ENCODE data around the gene SUMO2.
A peak's percentile ranks its signal among the peaks of the same experiment; 100 is the strongest.
"Not testable (repeated sequence)": the region's sequence is repeated elsewhere in the genome, so short reads cannot be mapped to it uniquely, and the experiment has no call there.

The SUMO2 gene

DNA sequence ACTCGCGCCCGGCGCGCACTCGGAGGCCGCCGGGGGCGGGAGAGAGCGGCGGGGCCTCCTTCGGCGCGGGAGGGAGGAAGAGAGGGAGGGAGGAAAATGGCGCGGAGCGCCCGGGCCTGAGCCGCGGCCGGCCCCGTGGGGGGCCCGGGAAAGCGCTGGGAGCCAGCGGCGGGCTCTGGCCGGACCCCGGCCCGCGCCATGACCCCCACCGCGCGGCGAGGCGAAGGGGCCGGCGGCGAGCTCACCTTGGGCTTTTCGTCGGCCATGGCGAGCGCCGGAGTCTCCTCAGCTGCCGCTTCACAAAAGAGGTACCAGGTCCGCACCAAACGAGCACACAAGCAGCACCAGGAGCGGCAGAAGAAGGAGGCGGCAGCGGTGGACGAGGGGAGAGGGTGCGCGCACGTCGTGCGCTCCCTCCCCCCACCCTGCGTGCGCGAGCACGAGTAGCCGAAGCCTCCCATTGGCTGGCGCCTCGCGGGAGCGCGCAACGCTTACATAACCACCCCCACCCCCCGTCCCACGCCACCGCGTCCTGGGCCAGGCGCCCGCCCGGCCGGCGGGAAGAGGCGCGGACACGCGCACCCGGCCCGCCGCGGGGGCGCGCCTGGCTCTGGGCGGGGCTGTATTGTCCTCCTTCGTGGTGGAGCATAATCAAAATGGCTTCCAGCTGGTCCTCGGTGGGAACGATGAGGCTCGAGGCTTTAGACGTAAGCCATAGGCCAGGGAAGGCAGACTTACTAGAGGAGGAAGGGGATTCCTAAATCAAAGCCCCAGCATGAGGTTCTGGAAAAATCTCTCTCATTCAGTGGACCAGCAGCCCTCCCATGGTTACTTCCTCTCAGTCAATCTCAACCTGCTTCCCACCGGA, at the start of gene SUMO2:
Gene SUMO2, minus strand, starts transcription at position 391 of the 868 bp plus-strand sequence. Its CDS starts 125 bp downstream, at position 266.
- peak; percentile 94 for DNase-seq (ENCODE audit: low spot score)

DNA sequence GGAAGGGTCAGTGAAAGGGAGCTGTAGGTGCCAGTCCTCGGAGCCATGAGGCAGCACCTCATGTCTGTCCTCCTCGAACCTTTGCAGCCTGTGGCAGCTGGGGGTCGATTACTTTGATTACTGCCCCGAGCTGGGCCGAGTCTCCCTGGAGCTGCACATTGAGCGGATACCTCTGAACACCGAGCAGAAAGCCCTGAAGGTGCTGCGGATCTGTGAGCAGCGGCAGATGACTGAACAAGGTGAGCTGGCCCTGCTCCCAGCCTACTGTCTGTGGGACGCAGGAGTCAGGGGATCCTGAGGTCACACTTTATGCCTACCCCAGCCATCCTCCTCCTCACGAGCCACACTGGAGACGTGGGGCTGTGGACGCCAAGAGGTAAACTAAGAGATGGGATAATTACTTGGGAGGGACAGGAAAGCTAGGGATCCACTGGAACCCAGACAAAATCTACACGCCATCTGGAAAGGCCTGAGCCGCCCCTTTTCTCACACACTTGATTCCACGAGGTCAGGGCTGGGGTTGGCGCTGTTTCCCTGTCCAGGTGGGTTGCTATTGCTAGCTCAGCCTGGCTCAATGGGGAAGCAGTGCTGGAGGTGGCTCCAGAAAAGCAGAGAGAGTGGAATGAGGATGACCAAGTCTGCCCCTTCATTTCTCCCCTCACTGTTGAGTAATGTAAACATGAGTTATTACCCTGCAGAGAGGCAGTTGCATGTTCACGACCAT, 49.1 kb upstream of the SUMO2 start:
- no peak for DNase-seq (ENCODE audit: low spot score)

- DNase-seq (ENCODE audit: low spot score): no peak
These were observed 48.3 kb upstream of the SUMO2 start for GRCh38 chr17:75231071-75231470.

- DNase-seq (ENCODE audit: low spot score): no peak
These were observed 46.1 kb upstream of the SUMO2 start for GRCh38 chr17:75228847-75229246.

DNA sequence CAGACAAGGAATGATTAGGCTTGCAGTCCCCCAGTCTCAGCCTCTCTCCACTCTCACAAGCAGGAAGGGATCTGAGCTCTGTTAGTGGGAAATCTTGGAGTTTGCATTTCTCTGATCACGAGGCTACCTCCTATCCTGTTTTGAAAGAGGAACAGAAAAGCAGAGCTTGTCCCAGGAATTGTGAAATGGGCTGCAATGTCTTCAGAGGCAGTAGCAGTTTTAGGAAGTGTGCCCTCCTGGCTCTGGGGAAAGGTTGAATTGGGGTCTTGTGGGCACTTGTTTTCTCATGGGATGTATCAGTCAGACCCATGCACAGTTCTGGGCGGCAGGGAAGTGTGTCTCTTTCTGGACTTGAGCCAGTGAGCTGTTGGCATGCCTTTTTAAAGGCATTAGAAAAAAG, 45.5 kb upstream of the SUMO2 start:
- no peak for DNase-seq (ENCODE audit: low spot score)

GRCh38 chr17:75227729-75228128, 45.0 kb upstream of the SUMO2 start:
- no peak for DNase-seq (ENCODE audit: low spot score)

DNA sequence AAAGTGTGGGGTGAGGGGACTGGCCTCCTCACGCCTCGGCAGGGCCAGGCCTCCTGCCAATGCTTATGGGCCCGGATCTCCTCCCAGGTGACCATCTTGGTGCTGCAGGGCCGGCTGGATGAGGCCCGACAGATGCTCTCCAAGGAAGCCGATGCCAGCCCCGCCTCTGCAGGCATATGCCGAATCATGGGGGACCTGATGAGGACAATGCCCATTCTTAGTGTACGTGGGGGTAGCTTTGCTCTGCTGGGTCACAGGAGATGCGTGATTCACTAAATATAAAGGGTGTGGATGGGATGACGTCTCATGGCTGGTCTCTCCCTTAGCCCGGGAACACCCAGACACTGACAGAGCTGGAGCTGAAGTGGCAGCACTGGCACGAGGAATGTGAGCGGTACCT, 42.3 kb upstream of the SUMO2 start:
- no peak for DNase-seq (ENCODE audit: low spot score)

- no peak for DNase-seq (ENCODE audit: low spot score)
These were observed 37.1 kb upstream of the SUMO2 start for GRCh38 chr17:75219815-75220214.

- DNase-seq (ENCODE audit: low spot score): no peak
These were observed 35.4 kb upstream of the SUMO2 start for GRCh38 chr17:75218131-75218530.

GRCh38 chr17:75209061-75209460, 26.3 kb upstream of the SUMO2 start:
- no peak for DNase-seq (ENCODE audit: low spot score)

DNA sequence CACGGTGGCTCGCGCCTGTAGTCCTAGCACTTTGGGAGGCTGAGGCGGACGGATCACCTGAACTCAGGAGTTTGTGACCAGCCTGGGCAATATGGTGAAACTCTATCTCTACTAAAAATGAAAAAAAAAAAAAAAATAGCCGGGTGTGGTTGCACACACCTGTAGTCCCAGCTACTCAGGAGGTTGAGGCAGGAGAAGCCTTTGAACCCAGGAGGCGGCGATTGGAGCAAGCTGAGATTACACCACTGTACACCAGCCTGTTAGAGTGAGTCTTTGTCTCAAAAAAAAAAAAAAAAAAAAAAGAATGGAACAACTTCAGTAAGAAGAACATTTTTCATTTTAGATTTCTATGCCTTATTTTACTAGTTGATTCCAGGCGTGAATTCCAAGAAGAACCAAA, 25.4 kb upstream of the SUMO2 start:
- no peak for DNase-seq (ENCODE audit: low spot score)

GRCh38 chr17:75207760-75208159, 25.0 kb upstream of the SUMO2 start:
- DNase-seq (ENCODE audit: low spot score): no peak

DNA sequence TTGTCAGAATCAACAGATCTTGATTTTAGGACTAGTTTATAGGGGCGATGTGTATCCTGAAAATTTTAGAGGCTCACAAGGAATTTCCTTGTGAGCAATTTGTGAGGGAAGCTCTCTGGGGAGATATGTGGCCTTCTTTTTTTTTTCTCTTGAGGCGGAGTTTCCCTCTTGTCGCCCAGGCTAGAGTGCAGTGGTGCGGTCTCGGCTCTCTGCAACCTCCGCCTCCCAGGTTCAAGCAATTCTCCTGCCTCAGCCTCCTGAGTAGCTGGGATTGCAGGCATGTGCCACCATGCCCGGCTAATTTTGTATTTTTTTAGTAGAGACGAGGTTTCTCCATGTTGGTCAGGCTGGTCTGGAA, 24.3 kb upstream of the SUMO2 start:
- not testable (repeated sequence) for DNase-seq (ENCODE audit: low spot score)

DNA sequence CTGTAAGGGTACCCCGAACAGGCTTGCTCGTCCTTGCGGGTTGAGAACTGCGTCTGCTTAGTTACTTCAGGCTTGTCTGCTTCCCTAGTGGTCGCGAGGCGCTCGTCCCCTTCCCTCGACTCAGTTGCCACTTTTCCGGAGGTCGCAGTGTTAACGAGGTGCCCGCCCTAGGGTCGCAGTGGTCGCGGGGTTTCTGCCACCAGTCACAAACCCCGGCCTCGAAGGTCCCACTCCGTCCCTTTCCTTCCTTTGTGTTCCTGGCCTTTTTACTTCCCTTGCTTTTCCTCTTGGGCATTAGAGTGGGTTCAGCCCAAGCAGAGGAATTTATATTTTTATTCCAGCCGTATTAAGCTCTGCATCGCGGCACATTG, 23.0 kb upstream of the SUMO2 start:
- DNase-seq (ENCODE audit: low spot score): peak; percentile 23

DNA sequence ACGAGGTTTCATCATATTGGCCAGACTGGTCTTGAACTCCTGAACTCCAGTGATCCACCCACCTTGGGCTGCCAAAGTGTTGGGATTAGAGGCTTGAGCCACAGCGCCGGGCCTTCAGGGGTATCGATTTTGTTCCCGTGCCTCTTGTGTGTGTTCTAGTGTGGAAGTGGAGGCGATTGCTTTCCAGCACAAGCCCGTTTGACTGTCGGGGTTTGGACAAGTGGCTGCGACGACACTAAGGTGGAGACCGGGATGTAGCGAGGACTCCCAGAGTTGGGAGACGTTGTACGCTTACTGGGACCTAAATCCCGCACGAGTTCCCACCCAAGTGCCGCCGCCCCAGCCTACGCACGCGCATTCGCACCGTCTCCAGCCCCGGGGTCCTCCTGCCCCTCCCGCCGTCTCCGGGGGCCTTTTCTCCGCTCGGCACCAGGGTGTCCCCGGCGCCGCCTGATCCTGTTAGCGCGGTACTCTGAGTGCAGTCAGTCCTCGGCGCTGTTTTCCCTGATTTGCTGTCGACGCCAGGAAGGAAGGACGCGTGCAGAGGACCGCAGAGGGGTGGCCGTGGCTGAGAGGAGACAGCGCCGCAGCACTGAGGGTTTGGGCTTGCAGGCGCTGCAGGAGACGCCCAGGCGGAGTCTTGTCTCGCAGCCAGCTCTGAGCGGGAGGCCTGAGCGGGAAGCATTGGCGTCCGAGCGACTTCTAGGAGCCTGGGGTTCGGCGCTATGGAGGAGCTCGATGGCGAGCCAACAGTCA, 22.5 kb upstream of the SUMO2 start, which contains the start of gene NUP85:
Gene NUP85, plus strand, starts transcription at position 643 of the 756 bp plus-strand sequence. Its CDS starts 83 bp downstream, at position 726.
- DNase-seq (ENCODE audit: low spot score): peak; percentile 90

GRCh38 chr17:75199886-75200618, 17.3 kb upstream of the SUMO2 start:
- DNase-seq (ENCODE audit: low spot score): no peak

DNA sequence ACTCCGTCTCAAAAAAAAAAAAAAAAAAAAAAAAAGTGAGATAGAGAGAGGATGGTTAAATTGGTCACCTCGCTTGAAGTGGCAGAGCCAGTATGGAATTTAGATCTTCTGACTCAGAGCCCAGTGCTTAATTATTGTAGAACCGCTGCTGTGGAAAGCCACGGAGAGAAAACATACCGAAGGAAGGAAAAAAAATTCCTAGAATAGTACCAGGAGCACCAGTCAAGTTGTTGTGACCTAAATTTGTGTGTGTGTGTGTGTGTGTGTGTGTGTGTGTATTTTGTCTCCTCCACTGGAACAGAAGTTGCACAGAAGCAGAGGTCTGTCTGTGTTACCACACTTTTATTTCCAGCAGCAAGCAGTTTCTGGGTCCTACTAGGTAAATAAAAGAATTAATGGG, 12.1 kb upstream of the SUMO2 start:
- no peak for DNase-seq (ENCODE audit: low spot score)

DNA sequence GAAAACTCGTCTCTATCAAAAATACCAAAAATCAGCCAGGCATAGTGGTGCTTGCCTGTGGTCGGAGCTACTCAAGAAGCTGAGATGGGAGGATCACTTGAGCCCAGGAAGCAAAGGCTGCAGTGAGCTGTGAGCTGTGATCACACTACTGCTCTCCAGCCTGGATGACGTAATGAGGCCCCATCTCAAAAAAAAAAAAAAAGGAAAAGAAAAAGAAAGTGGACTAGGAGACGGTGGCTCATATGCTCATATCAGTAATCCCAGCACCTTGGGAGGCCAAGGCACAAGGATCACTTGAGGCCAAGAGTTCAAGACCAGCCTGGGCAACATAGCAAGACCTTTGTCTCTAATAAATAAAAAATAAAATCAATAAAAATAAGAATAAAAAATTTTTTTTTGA, 8.8 kb upstream of the SUMO2 start:
- no peak for DNase-seq (ENCODE audit: low spot score)

DNA sequence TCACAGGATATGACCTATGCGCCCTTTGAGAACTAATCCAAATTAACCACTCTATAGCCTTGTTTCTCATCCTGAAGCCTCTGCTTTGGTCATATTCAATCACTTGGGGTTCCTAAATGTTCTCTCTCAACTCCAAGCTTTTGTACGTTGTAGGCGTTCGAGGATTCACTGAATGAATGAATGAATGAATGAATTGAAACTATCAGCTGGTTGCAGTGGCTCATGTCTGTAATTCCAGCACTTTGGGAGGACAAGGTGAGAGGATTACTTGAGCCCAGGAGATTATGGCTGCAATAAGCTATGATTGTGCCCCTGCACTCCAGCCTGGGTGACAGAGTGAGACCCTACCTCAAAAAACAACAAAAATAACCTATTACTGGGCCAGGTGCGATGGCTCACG, 5.9 kb upstream of the SUMO2 start:
- DNase-seq (ENCODE audit: low spot score): no peak

DNA sequence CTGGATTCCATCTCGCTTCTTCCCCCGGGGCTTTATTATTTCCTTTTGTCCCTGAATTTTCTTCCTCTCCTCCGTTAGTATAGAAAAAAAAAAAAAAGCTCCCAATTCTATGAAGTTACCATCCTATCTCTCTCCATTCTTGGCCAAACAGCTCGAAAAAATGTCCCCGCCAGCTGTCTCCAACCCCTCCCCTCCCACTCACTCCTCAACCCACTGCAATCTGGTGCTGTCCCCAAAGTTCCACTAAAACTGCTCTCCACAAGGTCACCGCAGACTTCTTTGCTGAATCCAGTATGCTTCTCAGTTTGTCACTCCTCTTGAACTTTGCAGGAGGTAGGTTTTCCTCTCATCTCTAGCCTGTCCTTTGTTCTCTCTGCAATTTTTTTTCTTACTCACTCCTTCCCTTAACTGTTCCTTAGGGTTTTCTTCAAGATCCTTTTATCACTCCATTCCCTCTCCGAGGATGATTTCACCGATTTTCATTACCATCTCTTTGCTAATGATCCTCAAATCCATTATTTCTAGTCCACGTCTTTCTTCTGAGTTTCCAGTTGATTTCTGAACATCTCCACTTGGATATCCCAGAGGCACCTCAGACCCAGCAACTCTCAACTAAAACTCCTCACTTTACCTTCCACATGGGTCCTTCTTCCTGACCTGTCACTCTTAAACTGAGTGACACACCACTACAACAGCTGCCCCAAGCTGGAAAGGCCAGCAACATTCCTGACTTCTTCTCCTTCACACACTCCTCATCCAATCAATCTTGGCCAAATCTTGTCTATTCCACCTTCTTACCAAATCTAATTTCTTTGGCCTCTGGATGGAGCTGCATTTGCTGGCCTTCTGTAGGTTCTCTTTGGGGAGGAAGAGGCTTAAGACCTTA, 1.5 kb upstream of the SUMO2 start:
- no peak for DNase-seq (ENCODE audit: low spot score)

DNA sequence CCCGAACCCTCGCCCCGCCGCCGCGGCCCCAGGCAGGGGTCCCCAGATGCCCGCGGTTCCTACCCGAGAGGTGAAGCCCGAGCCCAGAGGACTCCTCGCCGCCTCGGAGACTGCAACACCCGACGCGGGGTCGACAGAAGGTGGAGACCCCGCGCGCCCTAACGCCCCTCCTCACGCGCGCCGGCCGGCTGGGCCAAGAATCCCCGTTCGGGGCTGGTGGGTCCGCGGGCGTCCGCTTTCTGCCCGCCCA, 515 bp downstream of the SUMO2 start:
- no peak for DNase-seq (ENCODE audit: low spot score)
